HS-5 (cell line): Measurements from ENCODE around the gene SAMD8.

Source experiments
- DNase-seq: peaks from one replicate; pipeline ENCODE4 v3.0.0-alpha.2; 2012; ENCODE audit warnings: low read depth

SAMD8 gene

GRCh38 chr10:75223507-75223906, 112.1 kb downstream of the SAMD8 start:
- no peak for DNase-seq

DNA sequence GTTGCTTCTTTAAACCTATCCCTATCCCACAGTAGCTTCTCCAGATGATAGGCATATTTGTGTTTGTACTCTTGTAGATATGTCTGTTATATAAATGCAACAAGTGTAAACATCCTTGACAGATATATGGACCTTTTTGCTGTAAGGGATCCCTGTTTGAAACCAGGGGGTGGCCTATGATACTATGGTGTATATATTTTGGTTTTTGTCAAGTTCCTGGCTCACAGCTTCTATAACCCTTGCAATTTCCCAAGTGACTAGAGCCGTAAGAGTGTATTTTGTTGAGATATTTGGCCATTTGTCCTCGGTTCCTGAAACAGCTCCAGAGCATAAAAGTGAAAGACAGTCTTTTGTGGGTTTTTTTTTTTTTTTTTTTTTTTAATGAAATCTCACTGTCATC, 114.6 kb downstream of the SAMD8 start:
- DNase-seq = no peak

DNA sequence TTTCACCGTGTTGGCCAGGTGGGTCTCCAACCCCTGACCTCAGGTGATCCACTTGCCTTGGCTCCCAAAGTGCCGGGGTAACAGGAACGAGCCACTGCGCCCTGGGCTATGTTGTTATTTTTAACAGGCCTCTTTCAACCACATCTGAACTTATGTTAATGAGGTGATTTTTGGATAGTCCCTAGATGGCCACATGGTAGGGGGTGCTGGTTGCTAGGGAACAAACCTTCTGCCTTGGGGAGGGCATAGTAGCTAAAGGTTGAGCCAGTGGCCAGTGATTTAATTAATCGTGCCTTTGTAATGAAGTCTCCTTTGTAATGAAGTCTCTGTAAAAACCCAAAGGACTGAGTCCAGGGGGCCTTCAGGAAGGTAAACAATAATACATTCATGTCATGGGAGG, 115.2 kb downstream of the SAMD8 start:
- DNase-seq = no peak

DNA sequence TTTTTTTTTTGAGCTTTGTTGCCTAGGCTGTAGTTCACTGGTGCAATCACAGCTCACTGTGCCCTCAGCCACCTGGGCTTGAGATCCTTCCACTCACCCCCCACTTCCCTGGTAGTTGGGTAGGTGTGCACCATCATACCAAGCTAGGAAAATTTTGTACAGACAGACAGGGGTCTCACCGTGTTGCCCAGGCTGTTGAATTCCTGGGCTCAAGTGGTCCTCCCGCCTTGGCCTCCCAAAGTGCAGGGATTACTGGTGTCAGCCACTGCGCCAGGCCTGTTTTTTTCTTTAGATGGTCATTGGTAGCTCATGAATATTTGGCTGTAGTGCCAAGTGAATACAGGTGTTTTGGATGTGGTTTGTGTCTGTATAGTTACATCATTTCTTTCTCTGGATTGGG, 116.8 kb downstream of the SAMD8 start:
- DNase-seq = no peak

DNA sequence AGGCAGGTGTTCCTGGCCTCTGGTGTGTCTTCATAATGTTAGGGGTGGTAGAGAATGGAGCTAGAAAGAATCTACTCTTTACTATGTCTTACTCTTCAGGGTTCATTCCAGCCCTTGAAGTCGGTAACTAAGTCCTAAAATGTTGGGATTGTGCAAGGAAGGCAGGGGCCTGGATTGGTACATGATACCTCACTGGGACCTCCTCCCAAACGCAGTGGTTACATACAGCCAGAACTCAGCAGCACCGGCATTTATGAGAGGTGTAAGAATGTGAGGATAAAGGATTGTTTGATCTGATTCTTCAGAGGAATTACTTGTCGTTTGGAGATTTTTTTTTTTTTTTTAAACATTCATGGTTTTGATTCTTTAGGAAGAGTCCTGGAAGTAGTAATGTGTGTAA, 117.4 kb downstream of the SAMD8 start:
- no peak for DNase-seq

DNA sequence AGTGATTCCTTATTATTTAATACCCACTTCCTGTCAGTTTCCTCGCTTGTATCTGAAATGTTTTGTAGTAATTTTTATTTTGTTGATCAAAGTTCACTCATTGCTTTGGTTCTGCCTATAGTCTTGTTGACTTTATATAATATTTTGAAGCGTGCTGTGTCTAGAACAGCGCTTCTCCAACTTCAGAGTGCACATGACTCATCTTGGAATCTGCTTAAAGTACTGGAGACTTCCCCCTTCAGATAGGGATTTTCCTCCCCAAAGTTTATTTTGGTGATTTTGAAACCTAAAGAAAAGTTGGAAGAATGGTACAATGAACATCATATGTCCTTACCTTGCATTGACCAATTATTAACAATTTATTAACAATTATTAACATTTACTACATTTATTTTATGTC, 118.5 kb downstream of the SAMD8 start:
- no peak for DNase-seq

GRCh38 chr10:75230600-75231038, 119.2 kb downstream of the SAMD8 start:
- DNase-seq = peak; percentile 65
